GM19455 (cell line): ENCODE measurements around the gene TUBA4A.

ENCODE experiments used
- ATAC-seq: cut with Tn5 transposase; IDR thresholded peaks from one replicate; pipeline ENCODE4 v1.9.1; 2021; ENCODE audit not compliant: unreplicated experiment

TUBA4A gene

GRCh38 chr2:219253753-219254589, at the start of gene TUBA4A:
TSS of gene TUBA4A (minus strand) at chr2:219253918. CDS start at chr2:219253858, 60 bp downstream.
- peak; percentile 56 for ATAC-seq

- ATAC-seq: no peak
Observed at GRCh38 chr2:219302412-219302968, 48.8 kb upstream of the TUBA4A start.

DNA sequence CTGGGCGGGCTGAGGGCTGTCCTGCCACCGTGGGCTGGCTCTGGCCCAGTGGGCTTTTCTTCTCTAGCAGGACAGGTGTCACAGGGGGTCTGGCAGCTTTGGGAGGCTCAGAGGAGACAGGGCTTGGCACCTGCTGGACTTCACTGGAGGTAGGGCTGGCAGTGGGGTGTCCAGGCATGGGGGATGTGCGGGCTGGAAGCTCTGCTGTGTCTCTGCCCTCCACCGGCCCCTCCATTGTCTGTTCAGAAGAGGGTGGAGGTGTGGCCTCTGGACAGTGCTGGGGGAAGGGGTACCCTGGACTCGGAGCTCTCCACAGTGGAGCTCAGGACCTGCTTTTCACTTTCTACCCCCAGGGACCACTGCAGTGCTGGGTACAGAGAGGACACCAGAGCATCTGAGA, 46.3 kb upstream of the TUBA4A start:
- ATAC-seq: no peak

DNA sequence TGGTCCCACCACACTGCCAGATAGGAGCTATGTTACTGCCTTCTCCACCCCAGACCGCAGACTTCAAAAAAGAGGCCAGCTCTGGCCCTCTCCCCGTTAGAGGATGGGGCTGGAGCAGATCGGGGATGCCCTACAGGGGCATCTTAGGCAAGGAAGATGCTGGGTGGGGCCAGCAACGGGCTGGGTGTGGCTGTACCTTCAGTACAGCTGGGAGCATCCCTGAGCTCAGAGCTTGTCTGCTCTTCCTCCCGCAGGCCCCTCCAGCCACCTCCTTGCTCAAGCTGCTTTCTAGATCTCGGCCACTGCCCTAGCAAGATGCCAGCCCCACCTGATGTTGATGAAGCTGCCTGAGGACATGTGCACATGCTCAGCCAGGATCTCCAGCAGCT, 45.6 kb upstream of the TUBA4A start:
- ATAC-seq: no peak

GRCh38 chr2:219298759-219299371, 45.1 kb upstream of the TUBA4A start:
- ATAC-seq: no peak

DNA sequence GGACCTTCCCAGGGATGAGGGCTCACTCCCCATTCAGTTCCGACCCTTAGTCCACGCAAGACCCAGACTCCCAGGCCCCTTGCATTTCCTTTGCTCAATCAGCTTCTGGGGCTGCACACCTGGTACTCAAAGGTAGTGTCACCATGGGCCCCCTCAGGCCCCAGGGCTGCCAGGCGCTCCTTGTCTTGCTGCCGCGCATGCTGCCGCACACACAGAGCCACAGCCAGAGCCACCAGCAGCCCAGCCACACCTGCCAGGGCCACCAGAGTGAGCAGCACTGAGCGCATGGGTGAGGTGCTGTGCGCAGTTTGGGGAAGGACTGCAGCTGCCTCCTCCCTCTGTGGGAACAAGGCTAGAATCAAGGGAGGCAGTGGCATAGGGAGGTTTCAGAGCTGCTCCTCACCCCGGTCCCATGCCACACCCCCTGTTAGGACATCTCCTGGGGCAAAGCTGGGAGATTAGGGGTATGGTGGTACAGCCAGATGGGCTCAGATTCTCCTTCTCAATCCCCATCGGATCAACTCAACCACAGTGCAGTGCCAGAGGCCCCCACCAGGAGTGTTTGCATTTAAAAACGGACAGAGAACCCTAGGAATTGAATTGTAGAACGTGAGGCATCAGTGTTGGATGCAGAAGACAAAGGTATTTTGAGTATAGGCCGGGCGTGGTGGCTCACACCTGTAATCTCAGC, 44.2 kb upstream of the TUBA4A start:
- ATAC-seq: no peak

- ATAC-seq: no peak
Observed at GRCh38 chr2:219296631-219297391, 43.1 kb upstream of the TUBA4A start.

GRCh38 chr2:219296142-219296541, 42.4 kb upstream of the TUBA4A start:
- no peak for ATAC-seq

- peak; percentile 88 for ATAC-seq
Observed at GRCh38 chr2:219294356-219295351, 40.9 kb upstream of the TUBA4A start.

- no peak for ATAC-seq
Observed at GRCh38 chr2:219293736-219294231, 40.1 kb upstream of the TUBA4A start.

- no peak for ATAC-seq
Observed at GRCh38 chr2:219292616-219293015, 38.9 kb upstream of the TUBA4A start.

GRCh38 chr2:219291910-219292490, 38.3 kb upstream of the TUBA4A start:
- ATAC-seq: no peak

DNA sequence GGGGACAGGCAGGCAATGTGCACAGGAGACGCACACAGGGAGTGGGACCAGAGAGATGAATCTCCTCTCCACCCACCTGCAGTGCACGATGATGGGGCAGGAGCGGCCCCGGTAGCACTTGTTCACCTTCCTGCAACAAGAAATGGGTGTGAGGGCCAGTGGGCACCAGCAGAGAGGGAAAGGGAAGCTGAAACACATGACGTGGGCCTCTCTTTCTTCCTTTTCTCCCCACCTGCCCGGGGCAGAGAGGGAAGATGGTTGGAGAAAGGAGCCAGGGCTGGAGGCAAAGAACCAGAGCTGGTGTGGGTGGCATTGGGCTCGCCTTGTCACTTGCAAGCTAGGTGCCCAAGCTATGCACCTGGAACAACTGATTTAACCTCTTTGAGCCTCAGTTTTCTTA, 37.7 kb upstream of the TUBA4A start:
- no peak for ATAC-seq

- no peak for ATAC-seq
Observed at GRCh38 chr2:219290381-219291171, 36.9 kb upstream of the TUBA4A start.

DNA sequence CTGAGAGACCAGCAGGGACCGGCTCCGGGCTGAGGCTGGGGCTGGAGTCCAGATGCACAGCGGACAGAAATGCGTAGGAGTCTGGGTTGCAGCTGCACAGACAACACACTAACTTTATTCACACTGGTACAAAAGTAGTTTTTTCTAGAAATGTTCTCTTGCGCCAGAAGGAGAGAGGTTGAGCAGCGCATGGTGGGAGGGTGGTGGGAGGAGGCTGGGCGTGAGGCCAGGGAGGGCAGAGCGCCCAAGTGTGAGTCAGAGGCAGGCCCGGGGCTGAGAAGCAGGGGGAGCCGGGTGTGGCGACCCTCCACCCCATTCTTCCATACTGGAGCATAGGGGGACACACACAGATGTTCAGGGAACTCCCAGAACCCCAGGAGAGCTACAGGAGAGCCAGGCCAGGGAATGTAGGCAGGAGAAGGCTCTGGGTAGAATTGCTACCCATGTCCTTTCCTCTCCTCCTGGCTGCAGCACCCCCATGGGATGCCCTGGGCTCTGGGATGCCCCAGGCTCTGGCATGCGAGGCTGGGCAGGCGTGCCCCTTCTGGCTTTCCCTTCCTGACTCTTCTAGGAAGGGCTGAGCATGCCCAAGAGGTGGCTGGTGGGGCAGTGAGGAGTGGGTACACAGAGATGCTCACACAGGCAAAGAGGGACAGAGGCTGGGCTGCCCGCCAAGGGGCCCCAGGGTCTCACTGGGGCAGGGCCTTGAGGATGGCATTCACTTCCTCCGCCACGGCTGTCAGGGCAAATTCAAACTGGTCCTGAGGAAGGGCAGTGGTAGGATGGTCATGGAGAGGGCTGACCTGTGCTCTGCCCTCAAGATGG, 36.0 kb upstream of the TUBA4A start:
- no peak for ATAC-seq

GRCh38 chr2:219289195-219289536, 35.4 kb upstream of the TUBA4A start:
- ATAC-seq: no peak

DNA sequence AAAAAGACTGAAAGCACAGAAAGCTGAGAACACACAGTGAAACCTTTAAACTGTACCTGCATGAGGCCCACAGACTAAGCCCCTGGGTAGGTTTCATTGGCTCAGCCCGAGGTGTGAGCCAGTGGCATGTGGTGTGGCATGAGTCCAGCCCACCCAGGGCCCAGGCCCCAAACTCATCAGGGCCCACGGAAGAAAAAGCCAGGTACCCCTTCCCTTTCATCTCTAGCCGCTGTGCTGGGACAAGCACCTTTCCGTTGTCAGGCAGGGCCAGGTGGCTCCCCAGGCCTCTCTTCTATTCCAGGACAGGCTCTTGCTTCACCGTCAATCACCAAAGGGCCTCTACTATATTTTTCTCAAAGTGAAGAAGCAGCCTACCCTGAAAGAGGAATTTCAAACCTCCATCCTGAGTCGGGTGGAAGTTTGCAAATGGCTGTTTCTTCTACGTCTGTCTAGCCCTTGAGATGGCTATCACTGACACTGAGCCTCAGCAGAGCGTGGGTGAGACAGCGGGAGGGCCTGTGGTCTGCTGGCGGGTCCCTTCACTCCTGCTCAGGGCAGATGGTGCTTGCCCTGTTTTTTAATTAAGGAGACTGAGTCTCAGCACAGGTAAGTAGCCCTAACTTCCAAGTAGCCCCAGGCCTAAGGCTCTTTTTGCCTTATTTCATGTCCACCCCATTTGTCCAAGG, 34.0 kb upstream of the TUBA4A start:
- ATAC-seq: no peak
